ENCODE data around the gene COG4. TPM values are rescaled to one million over a fixed set of nuclear protein-coding genes. Genes with fewer than 3 reads are reported as not detected.
A peak's percentile ranks its signal among the peaks of the same experiment; 100 is the strongest.

COG4 gene
- total RNA-seq, 1 donor from 2014 or later: 70.8 TPM

GRCh38 chr16:70522216-70523075, 908 bp downstream of the COG4 start:
- peak overlapping the region; percentile 96 for H3K4me3 Mint-ChIP-seq (ENCODE audit: unreplicated experiment)
- TF ChIP-seq CTCF (IDR thresholded peaks at IDR 0.05; ENCODE audit: partially characterized antibody, unreplicated experiment): no peak
- peaks cover 6% of the 10 kb centered on the region for H3K27me3 Mint-ChIP-seq (ENCODE audit: unreplicated experiment)
- peak overlapping the region; percentile 96 for H3K27ac Mint-ChIP-seq (ENCODE audit: unreplicated experiment)
- H3K4me1 Mint-ChIP-seq (ENCODE audit: low read depth, unreplicated experiment): peaks cover 17% of the 10 kb centered on the region
- no peak for DNase-seq
- H3K9me3 Mint-ChIP-seq (ENCODE audit: unreplicated experiment): peaks cover 9% of the 10 kb centered on the region
- H3K36me3 Mint-ChIP-seq (ENCODE audit: unreplicated experiment): no peaks in the 10 kb centered on the region

DNA sequence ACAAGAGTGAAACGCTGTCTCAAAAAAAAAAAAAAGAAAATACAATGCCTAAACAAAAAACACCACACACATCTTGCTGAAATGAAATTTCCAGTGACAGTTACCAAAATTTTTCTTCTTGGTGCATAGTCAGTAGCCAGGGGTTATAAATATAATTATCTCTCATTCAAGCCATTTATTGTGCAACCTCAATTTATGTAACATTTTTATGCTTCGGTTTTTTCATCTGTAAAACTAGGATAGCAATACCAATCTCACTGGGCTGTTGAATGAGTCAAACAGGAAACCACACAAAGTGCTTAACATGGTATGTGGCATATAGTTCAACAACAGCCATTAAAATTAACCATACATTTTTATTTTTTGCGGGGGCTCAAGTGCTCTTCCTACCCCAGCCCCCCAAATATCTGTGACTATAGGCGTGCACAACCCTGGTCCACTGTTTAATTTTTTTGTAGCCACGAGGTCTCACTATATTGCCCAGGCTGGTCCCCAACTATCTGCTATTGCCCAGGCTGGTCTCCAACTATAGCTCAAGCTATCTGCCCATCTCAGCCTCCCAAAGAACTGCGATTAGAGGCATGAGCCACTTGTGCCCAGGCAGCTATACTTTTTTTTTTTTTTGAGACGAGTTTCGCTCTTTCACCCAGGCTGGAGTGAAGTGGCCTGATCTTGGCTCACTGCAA, 2.6 kb downstream of the COG4 start:
- no peak for DNase-seq
- no peak for TF ChIP-seq CTCF (IDR thresholded peaks at IDR 0.05; ENCODE audit: partially characterized antibody, unreplicated experiment)
- Mint-ChIP-seq H3K36me3 (ENCODE audit: unreplicated experiment) (no peaks in the 10 kb centered on the region), H3K4me3 (ENCODE audit: unreplicated experiment) (no peak overlapping the region), H3K27me3 (ENCODE audit: unreplicated experiment) (peaks cover 6% of the 10 kb centered on the region), H3K4me1 (ENCODE audit: low read depth, unreplicated experiment) (peaks cover 11% of the 10 kb centered on the region), H3K9me3 (ENCODE audit: unreplicated experiment) (peaks cover 9% of the 10 kb centered on the region), H3K27ac (ENCODE audit: unreplicated experiment) (no peak overlapping the region)

DNA sequence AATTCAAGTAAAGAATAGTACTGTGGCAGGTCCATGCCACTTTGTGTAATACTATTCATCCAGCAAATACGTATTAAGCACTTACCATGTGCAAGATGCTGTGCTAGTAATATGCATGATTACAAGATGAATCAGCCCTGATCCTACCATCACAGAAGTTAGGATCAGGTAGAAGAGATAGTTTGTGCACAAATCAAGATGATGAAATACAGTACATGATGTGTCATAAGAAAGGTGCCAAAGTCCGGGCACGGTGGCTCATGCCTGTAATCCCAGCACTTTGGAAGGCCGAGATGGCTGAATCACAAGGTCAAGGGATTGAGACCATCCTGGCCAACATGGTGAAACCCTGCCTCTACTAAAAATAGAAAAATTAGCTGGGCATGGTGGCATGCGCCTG, 10.9 kb downstream of the COG4 start:
- Mint-ChIP-seq H3K4me3 (ENCODE audit: unreplicated experiment) (no peak overlapping the region), H3K4me1 (ENCODE audit: low read depth, unreplicated experiment) (no peaks in the 10 kb centered on the region), H3K9me3 (ENCODE audit: unreplicated experiment) (peaks cover 2% of the 10 kb centered on the region), H3K27me3 (ENCODE audit: unreplicated experiment) (no peaks in the 10 kb centered on the region), H3K36me3 (ENCODE audit: unreplicated experiment) (no peaks in the 10 kb centered on the region), H3K27ac (ENCODE audit: unreplicated experiment) (no peak overlapping the region)
- no peak for DNase-seq
- no peak for TF ChIP-seq CTCF (IDR thresholded peaks at IDR 0.05; ENCODE audit: partially characterized antibody, unreplicated experiment)

DNA sequence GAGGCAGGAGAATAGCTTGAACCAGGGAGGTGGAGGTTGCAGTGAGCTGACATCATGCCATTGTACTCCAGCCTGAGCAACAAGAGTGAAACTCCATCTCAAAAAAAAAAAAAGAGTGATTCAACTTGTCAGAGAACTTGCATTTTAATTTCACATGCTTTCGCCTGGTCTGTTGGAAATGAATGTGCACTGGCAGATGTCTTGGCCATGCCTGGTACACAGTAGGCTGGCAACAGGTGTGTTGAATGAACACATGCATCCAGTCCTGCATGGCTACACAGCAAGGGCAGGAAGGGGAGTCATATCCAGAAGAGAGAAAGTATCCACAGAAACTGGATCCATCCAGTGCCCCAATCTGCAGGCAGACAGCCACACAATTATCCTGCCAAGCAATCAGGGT, 11.5 kb downstream of the COG4 start:
- no peaks in the 10 kb centered on the region for H3K27me3 Mint-ChIP-seq (ENCODE audit: unreplicated experiment)
- H3K4me1 Mint-ChIP-seq (ENCODE audit: low read depth, unreplicated experiment): no peaks in the 10 kb centered on the region
- peaks cover 2% of the 10 kb centered on the region for H3K9me3 Mint-ChIP-seq (ENCODE audit: unreplicated experiment)
- no peak for TF ChIP-seq CTCF (IDR thresholded peaks at IDR 0.05; ENCODE audit: partially characterized antibody, unreplicated experiment)
- H3K36me3 Mint-ChIP-seq (ENCODE audit: unreplicated experiment): no peaks in the 10 kb centered on the region
- H3K4me3 Mint-ChIP-seq (ENCODE audit: unreplicated experiment): no peak overlapping the region
- no peak overlapping the region for H3K27ac Mint-ChIP-seq (ENCODE audit: unreplicated experiment)
- DNase-seq: no peak

DNA sequence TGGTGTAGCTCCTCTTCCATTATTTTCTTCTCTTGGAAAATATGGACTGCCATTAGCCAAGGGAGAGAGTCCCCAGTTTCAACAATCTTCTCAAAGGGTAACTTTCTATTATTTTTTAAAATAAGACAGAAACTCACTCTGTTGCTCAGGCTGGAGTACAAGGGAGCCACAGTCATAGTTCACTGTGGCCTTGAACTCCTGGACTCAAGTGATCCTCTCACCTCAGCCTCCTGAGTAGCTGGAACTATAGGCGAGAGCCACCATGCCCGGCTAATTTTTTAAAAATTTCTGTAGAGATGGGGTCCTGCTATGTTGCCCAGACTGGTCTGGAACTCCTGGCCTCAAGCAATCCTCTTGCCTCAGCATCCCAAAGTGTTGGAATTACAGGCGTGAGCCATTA, 13.1 kb downstream of the COG4 start:
- Mint-ChIP-seq H3K27me3 (ENCODE audit: unreplicated experiment) (no peaks in the 10 kb centered on the region), H3K9me3 (ENCODE audit: unreplicated experiment) (peaks cover 2% of the 10 kb centered on the region), H3K4me1 (ENCODE audit: low read depth, unreplicated experiment) (no peaks in the 10 kb centered on the region), H3K27ac (ENCODE audit: unreplicated experiment) (no peak overlapping the region), H3K36me3 (ENCODE audit: unreplicated experiment) (no peaks in the 10 kb centered on the region), H3K4me3 (ENCODE audit: unreplicated experiment) (no peak overlapping the region)
- no peak for TF ChIP-seq CTCF (IDR thresholded peaks at IDR 0.05; ENCODE audit: partially characterized antibody, unreplicated experiment)
- DNase-seq: no peak

Data from glutamatergic neuron (in vitro differentiated cells).